Activated naive CD4-positive, alpha-beta T cell treated with anti-CD3 and anti-CD28 coated beads, Interleukin-2, amount 50 U/mL, for 16 hours (primary cell): Measurements from ENCODE around the gene AOX1.
"Not testable (repeated sequence)": the region's sequence is repeated elsewhere in the genome, so short reads cannot be mapped to it uniquely, and the experiment has no call there.

ENCODE experiments used
- DNase-seq: peaks from one replicate; pipeline ENCODE4 v3.0.0-alpha.2; 2020

AOX1 gene

GRCh38 chr2:200603972-200604371 is 18.2 kb downstream of the AOX1 start:
- DNase-seq: no peak

GRCh38 chr2:200604571-200605255 is 18.9 kb downstream of the AOX1 start:
- DNase-seq: no peak

GRCh38 chr2:200608341-200609027 is 22.7 kb downstream of the AOX1 start:
- DNase-seq: no peak

DNA sequence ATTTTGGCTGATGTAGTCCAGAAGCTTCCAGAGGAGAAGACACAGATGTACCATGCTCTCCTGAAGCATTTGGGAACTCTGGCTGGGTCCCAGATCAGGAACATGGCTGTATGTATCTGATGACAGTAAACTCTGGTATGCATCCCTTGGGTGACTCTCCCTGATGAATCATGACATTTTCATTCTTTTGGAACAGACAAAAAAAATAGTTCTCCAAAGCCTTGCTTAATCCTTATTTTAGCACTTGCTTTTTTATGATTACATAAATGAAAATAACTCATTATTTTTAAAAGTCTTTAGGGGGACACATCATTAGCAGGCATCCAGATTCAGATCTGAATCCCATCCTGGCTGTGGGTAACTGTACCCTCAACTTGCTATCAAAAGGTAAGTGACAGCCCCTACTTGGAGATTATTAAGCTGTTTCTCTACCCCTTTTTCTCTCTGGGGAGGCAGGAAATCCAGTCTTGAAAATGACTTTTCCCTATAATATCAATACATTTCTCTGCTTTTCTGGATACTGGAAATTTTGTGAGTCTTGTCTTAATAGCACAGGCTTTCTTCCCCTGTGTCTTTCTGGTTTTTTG is 23.3 kb downstream of the AOX1 start:
- DNase-seq: no peak

GRCh38 chr2:200610217-200610616 is 24.4 kb downstream of the AOX1 start:
- not testable (repeated sequence) for DNase-seq

DNA sequence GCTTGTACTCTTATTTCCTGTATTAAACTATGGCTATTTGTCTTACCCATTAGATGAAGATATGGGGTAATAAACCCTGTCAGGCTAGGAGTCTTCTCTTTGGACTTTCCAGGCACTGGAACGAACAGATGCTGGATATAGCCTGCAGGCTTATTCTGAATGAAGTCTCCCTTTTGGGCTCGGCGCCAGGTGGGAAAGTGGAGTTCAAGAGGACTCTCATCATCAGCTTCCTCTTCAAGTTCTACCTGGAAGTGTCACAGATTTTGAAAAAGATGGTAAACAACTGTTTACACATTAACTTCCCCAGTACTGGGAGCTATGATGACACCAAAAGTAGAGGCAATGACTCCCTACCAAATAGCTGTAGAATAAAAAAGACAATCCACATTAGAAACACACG is 27.9 kb downstream of the AOX1 start:
- DNase-seq: no peak

- DNase-seq: no peak
These were observed 28.4 kb downstream of the AOX1 start for GRCh38 chr2:200614249-200614648.

GRCh38 chr2:200615247-200615646 is 29.4 kb downstream of the AOX1 start:
- DNase-seq: no peak

GRCh38 chr2:200616193-200616592 is 30.4 kb downstream of the AOX1 start:
- no peak for DNase-seq

- no peak for DNase-seq
These were observed 30.8 kb downstream of the AOX1 start for GRCh38 chr2:200616656-200617055.

GRCh38 chr2:200617156-200618053 is 31.6 kb downstream of the AOX1 start:
- DNase-seq: no peak

- no peak for DNase-seq
These were observed 32.2 kb downstream of the AOX1 start for GRCh38 chr2:200618054-200618419.

- DNase-seq: no peak
These were observed 32.8 kb downstream of the AOX1 start for GRCh38 chr2:200618590-200619021.

DNA sequence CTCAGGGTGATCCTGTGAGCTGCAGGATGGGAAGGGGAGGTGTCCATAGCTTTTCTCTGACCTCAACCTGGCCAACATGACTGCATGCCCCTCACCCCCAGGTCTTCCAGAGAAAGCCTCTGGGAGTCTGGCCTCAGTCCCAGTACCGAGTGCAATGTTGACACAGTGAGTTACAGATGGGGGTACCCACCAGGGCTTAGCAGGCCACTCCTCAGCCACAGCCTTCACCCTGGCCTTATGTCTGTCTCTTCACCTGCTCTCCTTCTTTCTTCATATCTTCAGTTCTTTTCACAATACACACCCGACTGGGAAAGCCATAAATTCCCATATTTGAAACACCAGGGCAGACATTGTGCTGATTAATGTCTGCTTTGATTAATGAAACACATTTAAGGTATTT is 33.5 kb downstream of the AOX1 start:
- no peak for DNase-seq

DNA sequence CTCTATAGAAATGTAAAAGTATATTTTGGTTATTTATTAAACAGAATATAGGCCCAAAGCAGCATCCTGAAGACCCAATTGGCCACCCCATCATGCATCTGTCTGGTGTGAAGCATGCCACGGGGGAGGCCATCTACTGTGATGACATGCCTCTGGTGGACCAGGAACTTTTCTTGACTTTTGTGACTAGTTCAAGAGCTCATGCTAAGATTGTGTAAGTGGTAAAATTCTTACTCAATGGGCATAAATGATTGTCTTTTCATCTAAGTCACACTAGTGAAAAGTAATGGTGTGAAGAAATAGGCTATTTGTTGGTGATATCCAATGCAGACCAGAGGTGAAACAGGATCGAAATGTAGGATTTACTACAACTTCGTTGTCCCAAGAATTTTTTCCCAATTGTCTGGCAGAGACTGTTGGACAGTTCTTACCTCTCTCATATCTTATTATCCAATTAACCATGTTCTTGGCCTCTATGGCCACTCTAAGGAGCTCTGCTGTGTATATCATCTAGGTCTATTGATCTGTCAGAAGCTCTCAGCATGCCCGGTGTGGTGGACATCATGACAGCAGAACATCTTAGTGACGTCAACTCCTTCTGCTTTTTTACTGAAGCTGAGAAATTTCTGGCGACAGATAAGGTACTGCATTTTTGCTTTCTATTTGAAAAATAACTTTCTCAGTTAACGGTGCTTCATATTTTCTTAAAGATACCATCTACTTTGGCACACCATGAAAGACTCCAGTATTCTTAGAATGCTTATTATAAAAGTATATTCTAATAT is 35.0 kb downstream of the AOX1 start:
- no peak for DNase-seq

DNA sequence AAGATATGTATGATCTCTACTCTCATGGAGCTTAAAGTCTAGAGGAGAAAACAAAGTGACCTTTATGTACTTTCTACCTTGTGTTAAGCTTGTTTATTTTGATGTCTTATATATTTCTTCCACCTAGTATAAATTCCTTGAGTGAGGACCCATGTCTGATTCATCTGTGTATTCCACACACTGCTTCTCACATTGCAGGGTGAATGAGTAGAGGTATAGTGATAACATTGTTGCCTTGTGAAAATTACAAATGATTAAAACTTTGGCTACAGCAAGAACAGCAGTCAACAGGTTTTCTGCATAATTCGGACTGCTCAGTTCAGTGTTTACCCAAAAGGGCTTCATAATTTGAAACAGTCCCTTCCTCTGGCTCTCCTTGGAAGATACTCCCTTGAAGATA is 36.3 kb downstream of the AOX1 start:
- no peak for DNase-seq

DNA sequence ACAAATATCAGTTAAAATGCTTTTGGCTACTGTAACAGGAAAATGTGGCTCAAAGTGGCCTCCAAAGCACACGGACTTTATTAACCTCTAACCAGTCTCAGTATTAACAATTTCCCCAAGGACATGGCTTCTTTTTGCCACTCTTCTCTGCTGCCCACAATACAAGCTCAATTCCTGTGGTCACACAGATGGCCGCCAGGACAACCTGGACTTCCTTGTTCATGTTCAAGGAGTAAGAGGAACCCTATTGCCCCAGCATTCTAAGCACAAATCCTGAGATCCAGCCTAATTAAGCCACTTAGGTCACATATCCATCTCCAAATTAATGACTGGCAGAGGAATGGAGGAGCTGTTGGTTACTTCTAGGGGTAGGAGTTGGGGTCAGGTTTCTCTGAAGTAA is 38.2 kb downstream of the AOX1 start:
- DNase-seq: no peak

DNA sequence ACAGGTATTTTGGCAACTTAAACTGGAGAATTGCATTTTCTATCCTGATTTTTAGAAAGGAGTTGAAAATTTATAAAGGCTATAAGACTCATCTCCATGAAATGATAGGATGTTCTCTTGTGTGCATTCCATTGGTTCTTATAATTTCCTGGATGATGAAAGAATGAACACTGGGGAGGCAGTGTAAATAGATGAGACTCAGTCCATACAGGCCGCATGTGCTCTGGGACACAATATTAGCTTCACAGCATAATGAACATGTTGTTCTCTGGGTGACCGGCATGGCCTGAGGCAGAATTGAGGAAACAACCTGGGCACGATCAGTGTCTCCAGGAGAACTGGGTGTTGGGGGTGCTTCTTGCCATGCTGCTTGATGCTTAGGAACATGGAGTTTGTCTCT is 38.8 kb downstream of the AOX1 start:
- DNase-seq: no peak

DNA sequence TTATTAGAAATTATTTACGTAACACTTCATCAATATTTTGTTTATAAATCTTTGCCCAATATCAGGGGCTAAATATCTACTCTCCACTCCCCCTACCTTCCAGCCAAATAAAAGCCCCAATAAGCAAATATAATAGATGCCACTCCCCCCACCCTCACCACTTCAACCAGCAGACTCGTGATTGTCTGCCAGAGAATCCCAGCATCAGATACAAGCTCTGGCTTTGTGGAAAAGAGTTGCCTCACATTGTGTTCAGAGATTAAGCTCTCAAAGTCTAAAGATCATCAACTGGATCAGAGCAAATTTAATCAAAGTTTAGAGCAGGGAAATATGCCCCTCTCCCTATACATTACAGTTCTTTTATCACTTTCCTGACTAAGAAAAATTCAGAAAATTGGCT is 39.5 kb downstream of the AOX1 start:
- DNase-seq: no peak

GRCh38 chr2:200625958-200626363 is 40.1 kb downstream of the AOX1 start:
- DNase-seq: no peak

DNA sequence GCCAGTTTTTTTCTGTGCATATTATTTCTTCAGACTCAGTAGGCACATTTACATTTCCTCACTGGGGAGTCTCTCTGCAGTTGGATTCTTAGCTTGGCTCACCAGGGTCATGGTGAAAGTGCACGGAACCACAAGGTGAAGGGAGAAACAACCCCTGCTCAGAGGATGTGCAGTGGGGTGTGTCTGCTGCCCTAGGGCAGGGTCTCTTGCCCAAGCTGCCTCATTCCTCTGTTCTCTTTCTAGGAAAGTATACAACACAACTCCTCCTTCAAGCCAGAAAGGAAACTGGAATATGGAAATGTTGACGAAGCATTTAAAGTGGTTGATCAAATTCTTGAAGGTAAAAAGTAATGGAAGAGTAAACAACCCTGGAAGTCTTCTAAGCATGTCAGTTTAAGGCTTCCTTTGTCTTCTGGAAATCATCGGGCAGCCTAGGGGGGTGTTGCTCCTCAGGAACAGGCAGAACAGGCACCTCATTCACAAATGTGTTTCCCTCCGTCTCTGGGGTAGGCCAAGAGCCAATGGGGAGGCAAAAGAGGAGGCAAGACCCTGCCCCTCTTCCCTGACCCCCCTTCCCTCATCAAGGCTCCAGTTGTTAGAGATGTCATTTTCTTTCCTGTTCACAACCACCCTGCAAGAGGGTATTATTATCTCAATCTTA is 41.4 kb downstream of the AOX1 start:
- DNase-seq: no peak

DNA sequence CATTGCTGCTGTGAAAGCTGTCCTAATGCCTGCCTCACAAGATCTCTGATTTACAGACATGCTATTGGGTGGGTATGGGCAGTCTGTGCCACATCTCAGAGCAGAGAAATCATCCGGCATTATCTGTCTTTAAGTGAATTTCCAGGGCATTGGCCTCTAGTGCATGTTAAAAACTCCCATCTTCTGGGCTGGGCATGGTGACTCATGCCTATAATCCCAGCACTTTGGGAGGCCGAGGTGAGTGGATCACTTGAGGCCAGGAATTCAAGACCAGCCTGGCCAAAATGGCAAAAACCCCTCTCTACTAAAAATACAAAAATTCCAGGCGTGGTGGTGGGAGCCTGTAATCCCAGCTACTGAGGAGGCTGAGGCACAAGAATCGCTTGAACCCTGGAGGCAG is 42.6 kb downstream of the AOX1 start:
- DNase-seq: not testable (repeated sequence)
